ENCODE data around the gene GNGT1.
"Not testable (repeated sequence)": the region's sequence is repeated elsewhere in the genome, so short reads cannot be mapped to it uniquely, and the experiment has no call there.

The GNGT1 gene

GRCh38 chr7:93910076-93910994, 4.0 kb downstream of the GNGT1 start:
- no peak for DNase-seq

GRCh38 chr7:93911242-93911641, 4.9 kb downstream of the GNGT1 start:
- DNase-seq, result not testable (repeated sequence)

GRCh38 chr7:93911661-93912060, 5.3 kb downstream of the GNGT1 start:
- not testable (repeated sequence) for DNase-seq

GRCh38 chr7:93913197-93913596, 6.8 kb downstream of the GNGT1 start:
- DNase-seq, result no peak

GRCh38 chr7:93914581-93915066, 8.3 kb downstream of the GNGT1 start:
- no peak for DNase-seq

- not testable (repeated sequence) for DNase-seq
Measured at GRCh38 chr7:93915206-93915842, 9.0 kb downstream of the GNGT1 start.

- not testable (repeated sequence) for DNase-seq
Measured at GRCh38 chr7:93915888-93916287, 9.5 kb downstream of the GNGT1 start.

GRCh38 chr7:93916315-93916714, 9.9 kb downstream of the GNGT1 start:
- DNase-seq, result not testable (repeated sequence)

GRCh38 chr7:93920496-93921182, 14.3 kb downstream of the GNGT1 start:
- DNase-seq, result no peak

GRCh38 chr7:93921186-93921585, 14.8 kb downstream of the GNGT1 start:
- DNase-seq, result no peak

GRCh38 chr7:93921607-93922566, 15.5 kb downstream of the GNGT1 start, which contains the start of gene GNG11:
TSS of gene GNG11 (plus strand) at chr7:93921735. CDS start at chr7:93922138, 403 bp downstream.
- DNase-seq, result no peak

GRCh38 chr7:93923296-93923695, 16.9 kb downstream of the GNGT1 start:
- no peak for DNase-seq

GRCh38 chr7:93923942-93924341, 17.6 kb downstream of the GNGT1 start:
- DNase-seq, result no peak

GRCh38 chr7:93926800-93927199, 20.4 kb downstream of the GNGT1 start:
- DNase-seq, result no peak

GRCh38 chr7:93927585-93927984, 21.2 kb downstream of the GNGT1 start:
- DNase-seq, result no peak

GRCh38 chr7:93931655-93932054, 25.3 kb downstream of the GNGT1 start:
- DNase-seq, result no peak

GRCh38 chr7:93933156-93933555, 26.8 kb downstream of the GNGT1 start:
- DNase-seq, result no peak

GRCh38 chr7:93935102-93935501, 28.7 kb downstream of the GNGT1 start:
- no peak for DNase-seq

GRCh38 chr7:93937818-93938217, 31.5 kb downstream of the GNGT1 start:
- no peak for DNase-seq

- DNase-seq, result no peak
Measured at GRCh38 chr7:93938293-93938692, 31.9 kb downstream of the GNGT1 start.

GRCh38 chr7:93941945-93942344, 35.6 kb downstream of the GNGT1 start:
- no peak for DNase-seq

All from DMS 273 treated with DMSO at 0.1 percent for 48 hours (cell line).